IPS-NIHi11 (cell line): ENCODE results near the gene ACOD1.
A peak's percentile ranks its signal among the peaks of the same experiment; 100 is the strongest.
"Not testable (repeated sequence)": the region's sequence is repeated elsewhere in the genome, so short reads cannot be mapped to it uniquely, and the experiment has no call there.

Experiments
- DNase-seq: peaks from one replicate; pipeline ENCODE4 v3.0.0; 2012; ENCODE audit warnings: mixed read lengths, low spot score

ACOD1 gene

DNA sequence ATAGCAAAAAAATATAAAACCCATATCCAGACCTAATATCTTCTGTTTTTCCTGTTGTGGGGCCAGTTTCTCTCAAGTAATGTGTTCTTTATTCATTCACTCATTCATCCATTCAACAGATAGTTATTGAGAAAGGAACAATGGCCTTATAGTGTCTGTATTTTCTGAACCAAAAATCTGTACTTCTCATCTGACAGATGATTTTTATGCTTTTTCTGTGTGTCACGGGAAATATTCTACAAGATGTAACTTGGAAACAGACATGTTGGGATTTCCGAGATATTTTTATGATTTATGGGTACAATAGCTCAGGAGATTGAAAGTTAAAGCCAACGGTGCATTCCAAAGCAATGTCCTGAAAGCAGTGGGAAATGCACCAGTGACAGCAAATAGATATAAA lies 5.7 kb downstream of the ACOD1 start:
- DNase-seq, result no peak

- peak; percentile 55 for DNase-seq
Measured at GRCh38 chr13:76954538-76954937, 6.2 kb downstream of the ACOD1 start.

- no peak for DNase-seq
Measured at GRCh38 chr13:76955193-76955592, 6.9 kb downstream of the ACOD1 start.

- no peak for DNase-seq
Measured at GRCh38 chr13:76955661-76956060, 7.3 kb downstream of the ACOD1 start.

- no peak for DNase-seq
Measured at GRCh38 chr13:76958841-76959432, 10.6 kb downstream of the ACOD1 start.

GRCh38 chr13:76959734-76960133 lies 11.4 kb downstream of the ACOD1 start:
- DNase-seq, result not testable (repeated sequence)

GRCh38 chr13:76965759-76966421 lies 17.6 kb downstream of the ACOD1 start:
- no peak for DNase-seq

DNA sequence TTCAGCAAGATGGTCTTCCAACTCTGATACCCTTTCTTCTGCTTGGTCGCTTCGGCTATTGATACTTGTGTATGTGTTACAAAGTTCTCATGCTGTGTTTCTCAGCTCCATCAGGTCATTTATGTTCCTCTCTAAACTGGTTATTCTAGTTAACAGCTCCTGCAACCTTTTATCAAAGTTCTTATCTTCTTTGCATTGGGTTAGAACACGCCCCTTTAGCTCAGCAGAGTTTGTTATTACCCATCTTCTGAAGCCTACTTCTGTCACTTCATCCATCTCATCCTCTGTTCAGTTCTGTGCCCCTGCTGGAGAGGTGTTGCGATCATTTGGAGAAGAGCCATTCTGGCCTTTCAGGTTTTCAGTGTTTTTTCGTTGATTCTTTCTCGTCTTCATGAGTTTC lies 18.7 kb downstream of the ACOD1 start:
- DNase-seq, result no peak

DNA sequence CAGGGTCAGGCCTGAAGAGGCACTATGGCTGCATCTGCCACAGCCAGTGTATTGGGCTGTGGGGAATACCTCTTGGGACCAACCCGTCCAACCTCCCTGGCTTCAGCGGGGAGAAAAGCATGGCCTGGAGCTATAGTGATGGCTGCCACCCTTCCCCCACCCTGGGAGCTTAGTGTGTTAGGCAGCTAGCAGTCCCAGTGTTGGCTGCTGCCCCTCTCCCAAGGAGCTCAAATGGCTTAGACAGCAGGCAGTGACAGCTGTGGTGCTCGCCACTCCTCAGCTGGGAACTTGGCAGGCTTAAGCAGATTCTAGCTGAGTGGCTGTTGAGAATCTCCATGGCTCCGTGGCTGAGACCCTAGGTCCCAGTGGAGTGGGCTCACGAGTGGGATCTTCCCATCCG lies 19.7 kb downstream of the ACOD1 start:
- DNase-seq, result no peak

- no peak for DNase-seq
Measured at GRCh38 chr13:76969488-76970365, 21.4 kb downstream of the ACOD1 start.

- no peak for DNase-seq
Measured at GRCh38 chr13:76971215-76971614, 22.9 kb downstream of the ACOD1 start.

GRCh38 chr13:76971851-76972829 lies 23.8 kb downstream of the ACOD1 start:
- DNase-seq, result no peak

- DNase-seq, result no peak
Measured at GRCh38 chr13:76973920-76974617, 25.8 kb downstream of the ACOD1 start.

GRCh38 chr13:76974618-76974975 lies 26.3 kb downstream of the ACOD1 start:
- no peak for DNase-seq

DNA sequence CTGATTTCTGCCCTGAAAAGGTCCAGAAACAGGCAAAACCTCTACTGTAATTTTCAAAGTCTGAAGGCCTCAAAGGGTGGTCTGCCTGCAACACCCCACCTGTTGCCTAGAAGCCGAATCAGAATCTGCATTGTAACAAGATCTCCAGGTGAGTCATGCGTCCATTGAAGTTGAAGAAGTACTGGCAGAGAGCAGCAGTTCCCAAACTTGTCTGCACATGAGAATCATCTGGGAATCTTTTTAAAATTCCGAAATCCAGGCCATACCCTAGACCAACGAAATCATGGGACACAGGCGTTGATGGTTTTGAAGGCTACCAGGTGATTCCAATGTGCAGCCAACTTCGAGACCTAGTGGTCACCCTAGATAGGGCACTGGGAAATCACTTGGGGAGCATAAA lies 27.6 kb downstream of the ACOD1 start:
- no peak for DNase-seq

- no peak for DNase-seq
Measured at GRCh38 chr13:76976490-76976889, 28.2 kb downstream of the ACOD1 start.

GRCh38 chr13:76976929-76977328 lies 28.6 kb downstream of the ACOD1 start:
- DNase-seq, result no peak

GRCh38 chr13:76980075-76980718 lies 31.9 kb downstream of the ACOD1 start:
- peak; percentile 97 for DNase-seq

GRCh38 chr13:76982061-76982460 lies 33.8 kb downstream of the ACOD1 start:
- DNase-seq, result no peak

DNA sequence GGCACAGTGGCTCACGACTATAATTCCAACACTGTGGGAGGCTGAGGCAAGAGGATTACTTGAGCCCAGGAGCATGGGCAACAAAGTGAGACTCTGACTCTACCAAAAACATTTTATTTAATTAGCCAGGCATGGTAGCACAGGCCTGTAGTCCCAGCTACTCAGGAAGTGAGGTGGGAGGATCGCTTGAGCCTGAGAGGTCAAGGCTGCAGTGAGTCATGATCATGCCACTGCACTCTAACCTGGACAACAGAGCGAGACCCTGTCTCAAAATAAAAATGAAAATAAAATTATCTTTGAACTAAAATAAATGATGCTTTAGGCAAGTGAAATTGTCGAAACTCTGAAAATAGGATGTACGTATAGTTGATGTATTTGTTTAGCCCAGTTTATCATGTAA lies 35.4 kb downstream of the ACOD1 start:
- DNase-seq, result no peak

GRCh38 chr13:76991432-76991795 lies 43.1 kb downstream of the ACOD1 start:
- no peak for DNase-seq
